Mucosa of descending colon (tissue), 3 donors: ENCODE measurements around the gene ZMIZ1. TPM values are rescaled to one million over a fixed set of nuclear protein-coding genes. Genes with fewer than 3 reads are reported as not detected.
A peak's percentile ranks its signal among the peaks of the same experiment; 100 is the strongest.

ENCODE experiments used
- ATAC-seq: fragments of 200-7000 bp; cut with Tn5 transposase; one replicate; pipeline ENCODE4 v1.9.1; 2020; ENCODE audit warnings: mild to moderate bottlenecking, moderate library complexity
- DNase-seq, 3 donors: peaks; one replicate each; pipeline ENCODE4 v3.0.0-alpha.2; 2020
- H3K36me3 ChIP-seq: fragments of 200-600 bp; one replicate; pipeline ENCODE4 v1.8.0; 2021; ENCODE audit warnings: low read depth, mild to moderate bottlenecking
- H3K4me1 ChIP-seq: fragments of 200-600 bp; one replicate; pipeline ENCODE4 v1.8.0; 2021; ENCODE audit warnings: low read depth, mild to moderate bottlenecking
- H3K4me3 ChIP-seq: fragments of 200-600 bp; one replicate; pipeline ENCODE4 v1.8.0; 2021; ENCODE audit warnings: mild to moderate bottlenecking
- H3K9me3 ChIP-seq: fragments of 200-600 bp; one replicate; pipeline ENCODE4 v1.8.0; 2021; ENCODE audit warnings: mild to moderate bottlenecking
- CTCF ChIP-seq: fragments of 200-600 bp; IDR thresholded peaks from one replicate; pipeline ENCODE4 v1.8.0; 2022; ENCODE audit warnings: antibody characterized with exemption, mild to moderate bottlenecking
- intact Hi-C, 2 donors: fragments of 100-400 bp; cut with DNase I in 1 of 2; cut with micrococcal nuclease in 1 of 2; formaldehyde crosslinking; loops; one replicate each; pipeline versions ENCODE4 v1.11.0 to v1.11.1; 2022; cut with DNase I, micrococcal nuclease
- total RNA-seq, 3 donors: library from RNA; stranded (reverse); fragmentation: NEBNext Ultra II Directional in 2 of 3; extraction: Animal tissue kit (Norgen Biotek cat#: 25700) in 2 of 3; gene quantifications; one replicate each; pipeline versions ENCODE4 v1.2.1 to v1.2.4, GENCODE V29; 2021 to 2023
- donor health status: DM: no; HTN: no; CAD: no; lungs with moderate emphysema.
- donor health status: DM: no; HTN: no; CAD: no.
- donor health status: DM: no; HTN: yes; CAD: no.

ZMIZ1 gene
- total RNA-seq, 3 donors from 2014 or later = 61.4 to 103 (median 89.1) TPM

- DNase-seq = peak in 1 of 3 donors; percentile 24
- Histone ChIP-seq H3K9me3 (no peaks in the 10 kb centered on the region), H3K36me3 (no peaks in the 10 kb centered on the region), H3K4me1 (no peaks in the 10 kb centered on the region), H3K4me3 (no peak overlapping the region)
- intact Hi-C loops = no loop called here
- no peak for TF ChIP-seq CTCF
- no peak for ATAC-seq
These were observed 46.7 kb upstream of the ZMIZ1 start for GRCh38 chr10:79021948-79022499.

GRCh38 chr10:79022565-79023230, 46.1 kb upstream of the ZMIZ1 start:
- no peak for ATAC-seq
- intact Hi-C loops = no loop called here
- Histone ChIP-seq H3K4me3 (no peak overlapping the region), H3K36me3 (no peaks in the 10 kb centered on the region), H3K4me1 (no peaks in the 10 kb centered on the region), H3K9me3 (no peaks in the 10 kb centered on the region)
- peak in 1 of 3 donors; percentile 40 for DNase-seq
- no peak for TF ChIP-seq CTCF

DNA sequence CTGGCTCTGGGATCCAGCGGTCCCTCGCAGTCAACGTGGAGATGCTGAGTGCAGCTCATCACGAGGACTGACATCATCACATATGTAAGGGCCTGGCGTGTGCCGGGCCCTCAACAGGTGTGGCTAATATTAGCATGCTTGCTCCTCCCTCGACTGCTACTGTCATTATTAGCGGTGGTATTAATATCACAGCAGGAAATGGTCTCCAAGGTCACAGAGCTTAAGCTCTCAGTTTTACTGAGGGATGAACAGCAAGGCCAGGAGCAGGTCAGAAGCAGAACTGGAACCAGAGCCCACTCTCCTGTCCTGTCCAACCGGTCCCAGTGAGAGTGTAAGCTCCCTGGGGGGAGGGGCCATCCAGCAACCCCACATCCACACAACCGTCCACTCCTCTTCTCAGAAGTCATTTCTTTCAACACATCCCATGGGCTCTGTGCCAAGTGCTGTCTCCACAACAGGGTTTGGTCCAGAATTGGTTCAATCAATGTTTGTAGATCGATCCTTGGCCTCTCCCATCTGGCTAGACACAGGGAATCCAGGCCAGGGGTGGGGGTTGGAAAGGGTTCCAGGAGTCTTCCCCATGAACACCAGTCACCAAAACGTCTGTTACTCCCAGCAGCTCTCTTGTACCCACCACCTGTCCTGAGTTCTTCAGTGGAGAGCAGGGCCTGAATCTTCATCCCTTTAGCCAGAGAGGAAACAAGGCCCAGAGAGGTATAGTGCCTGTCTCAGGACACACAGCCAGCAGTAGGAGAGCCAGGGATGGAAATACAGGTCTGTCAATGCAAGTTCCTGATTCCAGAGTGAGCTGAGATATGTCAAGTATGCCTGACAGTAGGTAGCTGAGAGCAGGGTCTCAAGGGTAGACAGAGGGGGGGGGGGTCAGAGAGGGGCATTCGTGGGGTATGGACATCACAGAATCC, 45.3 kb upstream of the ZMIZ1 start:
- H3K36me3 ChIP-seq = no peaks in the 10 kb centered on the region
- no peak overlapping the region for H3K4me3 ChIP-seq
- no peak for TF ChIP-seq CTCF
- DNase-seq (peak in 1 of 3 donors; percentile 43), ATAC-seq (no peak)
- no peaks in the 10 kb centered on the region for H3K9me3 ChIP-seq
- intact Hi-C loops = no loop called here
- no peaks in the 10 kb centered on the region for H3K4me1 ChIP-seq

DNA sequence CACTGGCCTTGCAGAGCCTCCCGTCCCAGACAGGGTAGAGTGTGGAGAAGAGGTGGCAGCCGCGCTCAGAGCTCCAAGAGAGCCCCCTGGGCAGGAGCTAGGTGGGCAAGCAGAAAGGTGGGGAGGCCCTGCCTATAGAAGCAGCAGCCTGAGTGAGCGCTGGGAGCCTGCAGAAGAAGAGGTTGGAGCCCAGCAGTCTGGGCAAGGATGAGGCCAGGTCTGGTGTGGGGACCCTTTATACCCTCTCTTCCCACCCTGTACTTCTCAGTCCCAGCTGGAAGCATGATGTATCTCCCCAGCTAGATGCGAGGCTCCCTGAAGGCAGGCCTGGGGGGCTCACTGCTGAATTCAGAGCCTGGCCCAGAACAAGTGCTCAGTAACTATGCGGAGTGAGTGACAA, 44.5 kb upstream of the ZMIZ1 start:
- Histone ChIP-seq H3K4me3 (no peak overlapping the region), H3K9me3 (no peaks in the 10 kb centered on the region), H3K4me1 (no peaks in the 10 kb centered on the region), H3K36me3 (no peaks in the 10 kb centered on the region)
- DNase-seq (peak in 1 of 3 donors; percentile 31), ATAC-seq (no peak)
- TF ChIP-seq CTCF = no peak
- intact Hi-C loops = no loop called here

DNA sequence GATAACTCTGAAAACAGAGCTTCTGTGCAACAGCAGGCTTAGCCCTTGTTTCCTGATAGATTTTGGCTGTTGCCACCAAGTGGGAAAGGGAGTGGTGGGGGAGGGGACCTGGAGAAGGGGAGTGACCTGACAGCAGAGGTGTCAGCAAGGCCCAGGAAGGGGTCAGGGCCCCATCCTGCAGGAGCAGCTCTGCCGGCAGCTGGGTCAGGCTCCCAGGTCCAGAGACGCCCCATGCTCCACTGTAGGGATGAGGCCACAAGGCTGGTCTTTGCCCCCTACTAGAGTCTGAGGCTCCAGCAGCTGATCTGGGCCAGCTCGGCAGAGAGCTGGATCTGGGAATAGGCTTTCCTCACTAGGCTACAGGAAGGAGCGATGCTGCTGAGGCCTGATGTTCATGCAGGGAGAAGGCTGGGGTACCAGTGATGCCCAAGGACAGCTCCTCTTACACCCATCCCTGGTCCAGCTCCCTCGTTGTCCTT, 44.0 kb upstream of the ZMIZ1 start:
- DNase-seq (no peak), ATAC-seq (no peak)
- H3K4me3 ChIP-seq = no peak overlapping the region
- no peaks in the 10 kb centered on the region for H3K36me3 ChIP-seq
- no peaks in the 10 kb centered on the region for H3K9me3 ChIP-seq
- no peak for TF ChIP-seq CTCF
- H3K4me1 ChIP-seq = no peaks in the 10 kb centered on the region
- intact Hi-C loops = no loop called here
